ENCODE results near the gene METTL17. TPM values are rescaled to one million over a fixed set of nuclear protein-coding genes. Genes with fewer than 3 reads are reported as not detected.

Gene METTL17
- total RNA-seq, 1 donor from 2014 or later, result 37.3 TPM

DNA sequence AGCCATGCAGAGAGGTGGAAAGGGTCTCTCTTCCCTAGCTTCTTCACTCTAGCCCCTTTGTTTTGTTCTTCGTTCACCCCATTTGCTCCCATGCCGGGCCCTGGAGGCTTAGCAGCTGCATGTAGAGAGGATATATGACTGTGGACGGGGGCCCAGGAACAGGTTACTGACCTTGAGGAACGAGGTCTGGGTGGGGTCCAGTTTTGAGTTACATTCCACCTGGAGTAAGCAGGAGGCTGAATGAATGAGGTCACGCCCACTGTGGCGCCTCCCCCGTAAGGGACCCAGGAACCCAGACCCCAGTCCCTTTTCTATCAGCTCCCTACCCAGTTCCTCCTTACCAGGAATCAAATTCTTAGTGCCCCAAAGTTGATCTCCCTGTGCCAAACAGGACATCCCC is 28.5 kb downstream of the METTL17 start:
- peaks cover 64% of the 10 kb centered on the region for H3K4me1 ChIP-seq
- peaks cover 62% of the 10 kb centered on the region for H3K36me3 ChIP-seq
- intact Hi-C loops (cut with micrococcal nuclease), result no loop called here
- no peak for DNase-seq
- no peak overlapping the region for H3K4me3 ChIP-seq
- TF ChIP-seq CTCF (IDR thresholded peaks at IDR 0.05; ENCODE audit: borderline replicate concordance), result no peak
- H3K9me3 ChIP-seq (replicated peaks), result no peaks in the 10 kb centered on the region
- H3K27ac ChIP-seq (replicated peaks), result peak overlapping the region; percentile 12
- H3K27me3 ChIP-seq (ENCODE audit: low read depth), result no peaks in the 10 kb centered on the region

DNA sequence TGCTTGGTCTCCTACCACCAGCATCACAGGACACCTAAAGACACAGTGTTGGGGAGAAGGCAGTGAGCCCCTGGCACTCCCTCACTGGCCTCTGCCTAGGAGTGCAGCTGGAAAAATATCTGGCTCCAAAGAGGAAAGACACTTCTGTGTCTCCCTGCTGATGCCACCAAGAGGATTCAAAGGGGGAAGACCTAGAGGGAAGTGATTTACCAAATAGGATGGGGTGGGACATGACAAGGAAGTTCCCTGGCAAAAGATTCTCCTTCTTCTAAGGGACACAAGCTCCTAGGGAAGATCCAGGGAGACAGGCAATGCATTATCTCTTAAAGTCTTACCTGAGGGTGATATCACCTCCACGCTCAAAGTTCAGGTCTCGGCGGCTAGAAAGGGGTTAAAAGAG is 29.0 kb downstream of the METTL17 start:
- Histone ChIP-seq H3K27ac (replicated peaks) (no peak overlapping the region), H3K27me3 (ENCODE audit: low read depth) (no peaks in the 10 kb centered on the region), H3K4me3 (no peak overlapping the region), H3K4me1 (peaks cover 69% of the 10 kb centered on the region), H3K36me3 (peaks cover 62% of the 10 kb centered on the region), H3K9me3 (replicated peaks) (no peaks in the 10 kb centered on the region)
- intact Hi-C loops (cut with micrococcal nuclease), result no loop called here
- no peak for TF ChIP-seq CTCF (IDR thresholded peaks at IDR 0.05; ENCODE audit: borderline replicate concordance)
- no peak for DNase-seq

- no peak overlapping the region for H3K27ac ChIP-seq (replicated peaks)
- no peak for TF ChIP-seq CTCF (IDR thresholded peaks at IDR 0.05; ENCODE audit: borderline replicate concordance)
- no peak for DNase-seq
- no peak overlapping the region for H3K4me3 ChIP-seq
- no peaks in the 10 kb centered on the region for H3K9me3 ChIP-seq (replicated peaks)
- H3K4me1 ChIP-seq, result peaks cover 74% of the 10 kb centered on the region
- no peaks in the 10 kb centered on the region for H3K27me3 ChIP-seq (ENCODE audit: low read depth)
- peaks cover 62% of the 10 kb centered on the region for H3K36me3 ChIP-seq
- intact Hi-C loops (cut with micrococcal nuclease), result no loop called here
Measured at GRCh38 chr14:21019366-21019765, 29.6 kb downstream of the METTL17 start.

- Histone ChIP-seq H3K4me1 (peaks cover 76% of the 10 kb centered on the region), H3K4me3 (no peak overlapping the region), H3K9me3 (replicated peaks) (no peaks in the 10 kb centered on the region), H3K27ac (replicated peaks) (peak overlapping the region; percentile 99), H3K36me3 (peaks cover 62% of the 10 kb centered on the region), H3K27me3 (ENCODE audit: low read depth) (no peaks in the 10 kb centered on the region)
- DNase-seq, result no peak
- TF ChIP-seq CTCF (IDR thresholded peaks at IDR 0.05; ENCODE audit: borderline replicate concordance), result no peak
- intact Hi-C loops (cut with micrococcal nuclease), result no loop called here
Measured at GRCh38 chr14:21020977-21021545, 31.3 kb downstream of the METTL17 start.

DNA sequence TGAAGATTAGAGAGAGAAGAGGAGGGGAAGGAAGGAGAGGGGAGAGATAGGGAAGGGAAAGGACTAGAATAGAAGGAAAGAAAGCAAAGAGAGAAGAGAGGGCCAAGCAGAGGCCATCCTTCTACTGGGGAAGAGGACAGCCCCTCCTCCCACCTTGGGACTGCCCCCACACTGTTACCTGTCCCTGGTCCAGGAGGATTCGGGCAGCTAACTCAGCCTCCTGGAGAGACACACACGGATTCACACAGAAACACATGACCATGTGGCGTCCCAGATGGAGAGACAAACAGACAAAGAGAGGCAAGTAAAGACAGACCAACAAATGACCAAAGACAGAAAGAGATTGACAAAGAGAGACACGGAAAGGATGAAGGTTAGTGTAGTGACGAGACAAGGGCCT is 32.9 kb downstream of the METTL17 start:
- no peaks in the 10 kb centered on the region for H3K9me3 ChIP-seq (replicated peaks)
- H3K27ac ChIP-seq (replicated peaks), result peak overlapping the region; percentile 99
- no peaks in the 10 kb centered on the region for H3K27me3 ChIP-seq (ENCODE audit: low read depth)
- DNase-seq, result no peak
- peaks cover 71% of the 10 kb centered on the region for H3K4me1 ChIP-seq
- peak overlapping the region; percentile 83 for H3K4me3 ChIP-seq
- intact Hi-C loops (cut with micrococcal nuclease), result no loop called here
- TF ChIP-seq CTCF (IDR thresholded peaks at IDR 0.05; ENCODE audit: borderline replicate concordance), result no peak
- H3K36me3 ChIP-seq, result peaks cover 46% of the 10 kb centered on the region

All from left ventricle myocardium inferior (tissue), 1 donor.